K562 treated with DMSO at 1 percent for 4 hours (cell line): Measurements from ENCODE around the gene ERCC6. TPM values are rescaled to one million over a fixed set of nuclear protein-coding genes. Genes with fewer than 3 reads are reported as not detected.

Experiments used
- total RNA-seq: library from RNA; unstranded; fragments of 300-600 nt; gene quantifications from 2 replicates; pipeline ENCODE4 v1.2.3, GENCODE V29; 2022; ENCODE audit not compliant: insufficient read depth

ERCC6 gene
- total RNA-seq, result 7.9 and 12.0 TPM in 2 replicates

GRCh38 chr10:49538381-49539319 is at the start of gene ERCC6:
TSS of gene ERCC6 (minus strand) at chr10:49539121.

Other genes with a start within 250 kb of the ERCC6 start
- 0.38 and 0.50 TPM in 2 replicates for gene C10orf71, start 240.0 kb downstream of the ERCC6 start, total RNA-seq
- gene DRGX, start 143.0 kb downstream of the ERCC6 start, total RNA-seq, result not detected in 2 replicates
- gene SLC18A3, start 71.2 kb upstream of the ERCC6 start, total RNA-seq, result not detected in 2 replicates
- gene CHAT, start 74.9 kb upstream of the ERCC6 start, total RNA-seq, result not detected in 2 replicates
- gene C10orf53, start 140.5 kb upstream of the ERCC6 start, total RNA-seq, result not detected in 2 replicates
- 0.40 and 0.59 TPM in 2 replicates for gene OGDHL, start 223.2 kb upstream of the ERCC6 start, total RNA-seq